ENCODE measurements around the gene SNX11. TPM values are rescaled to one million over a fixed set of nuclear protein-coding genes. Genes with fewer than 3 reads are reported as not detected.
A peak's percentile ranks its signal among the peaks of the same experiment; 100 is the strongest.
"Not testable (repeated sequence)": the region's sequence is repeated elsewhere in the genome, so short reads cannot be mapped to it uniquely, and the experiment has no call there.

SNX11 gene
- total and polyA plus RNA-seq, 8 donors = 3.5 to 35.7 (median 14.1) TPM

GRCh38 chr17:48071654-48072053 lies 35.9 kb upstream of the SNX11 start:
- no peak for DNase-seq
- intact Hi-C loops (cut with DNase I; ENCODE audit: low total_unique reads) = no loop called here
- Histone ChIP-seq H3K4me3 (no peak overlapping the region), H3K36me3 (peaks cover 24 to 96% (median 84%) of the 10 kb centered on the region in 4 donors), H3K4me1 (peaks cover 0 to 2% (median 0%) of the 10 kb centered on the region in 4 donors), H3K27ac (no peak overlapping the region), H3K9me3 (no peaks in the 10 kb centered on the region), H3K27me3 (no peaks in the 10 kb centered on the region)
- no peak for TF ChIP-seq CTCF (IDR thresholded peaks at IDR 0.05)
- no peak for TF ChIP-seq POLR2AphosphoS5 (IDR thresholded peaks at IDR 0.05)
- no peak for TF ChIP-seq EP300 (IDR thresholded peaks at IDR 0.05)
- no peak for TF ChIP-seq POLR2A (IDR thresholded peaks at IDR 0.05)
- WGBS, 5 donors = 62 to 73% (median 68%) methylated on average over 2 of the region's 2 CpGs

GRCh38 chr17:48072811-48073210 lies 34.8 kb upstream of the SNX11 start:
- intact Hi-C loops (cut with DNase I; ENCODE audit: low total_unique reads); DNase-seq: not testable (repeated sequence)

GRCh38 chr17:48073566-48074094 lies 33.9 kb upstream of the SNX11 start:
- intact Hi-C loops (cut with DNase I; ENCODE audit: low total_unique reads); H3K4me3 ChIP-seq; H3K27ac ChIP-seq; H3K27me3 ChIP-seq; H3K9me3 ChIP-seq; DNase-seq; H3K4me1 ChIP-seq: not testable (repeated sequence)
- peaks cover 24 to 80% (median 74%) of the 10 kb centered on the region in 4 donors for H3K36me3 ChIP-seq
- WGBS, 5 donors = 89 to 98% (median 97%) methylated on average over 5 of the region's 5 CpGs

More at GRCh38 chr17:48072811-48073210, 34.8 kb upstream of the SNX11 start:
- H3K4me1 ChIP-seq, H3K4me3 ChIP-seq, H3K9me3 ChIP-seq, H3K27me3 ChIP-seq, H3K27ac ChIP-seq: not testable (repeated sequence)
- WGBS, 5 donors = 92 to 96% (median 94%) methylated on average over 9 of the region's 9 CpGs
- peaks cover 24 to 89% (median 83%) of the 10 kb centered on the region in 4 donors for H3K36me3 ChIP-seq

GRCh38 chr17:48074322-48075081 lies 33.1 kb upstream of the SNX11 start:
- 66 to 77% (median 72%) methylated on average over 7 of the region's 7 CpGs for WGBS, 5 donors
- Histone ChIP-seq H3K4me1 (no peaks in the 10 kb centered on the region), H3K9me3 (no peaks in the 10 kb centered on the region), H3K36me3 (peaks cover 18 to 72% (median 66%) of the 10 kb centered on the region in 4 donors), H3K27ac (no peak overlapping the region), H3K27me3 (no peaks in the 10 kb centered on the region), H3K4me3 (no peak overlapping the region)
- peak; percentile 83 to 90 for DNase-seq
- intact Hi-C loops (cut with DNase I; ENCODE audit: low total_unique reads) = loop anchor here (5.0 kb wide), 2 partner anchors 47 to 53 kb away; no protein-coding TSS in a partner anchor
- TF ChIP-seq POLR2A (IDR thresholded peaks at IDR 0.05) (no peak), POLR2AphosphoS5 (IDR thresholded peaks at IDR 0.05) (peak in 2 of 3 donors; percentile 13 to 62), EP300 (IDR thresholded peaks at IDR 0.05) (no peak), CTCF (IDR thresholded peaks at IDR 0.05) (peak in 5 of 7 experiments; percentile 57 to 87 (median 73))

- peaks cover 10 to 46% (median 41%) of the 10 kb centered on the region in 4 donors for H3K36me3 ChIP-seq
- H3K4me1 ChIP-seq, H3K4me3 ChIP-seq, H3K27me3 ChIP-seq, DNase-seq, H3K9me3 ChIP-seq, H3K27ac ChIP-seq: not testable (repeated sequence)
- whole genome bisulfite sequencing, 5 donors = 89 to 95% (median 91%) methylated on average over 9 to 10 of the region's 10 CpGs
- intact Hi-C loops (cut with DNase I; ENCODE audit: low total_unique reads) = loop anchor here (5.0 kb wide), 2 partner anchors 50 kb away; no protein-coding TSS in a partner anchor
Measured at GRCh38 chr17:48077152-48077551, 30.4 kb upstream of the SNX11 start.

- no peak overlapping the region for H3K4me3 ChIP-seq
- H3K36me3 ChIP-seq = peaks cover 0 to under 1% (median under 1%) of the 10 kb centered on the region in 4 donors
- 74 to 80% (median 76%) methylated on average over 5 of the region's 5 CpGs for WGBS, 5 donors
- H3K4me1 ChIP-seq = peaks cover 0 to 26% (median 19%) of the 10 kb centered on the region in 4 donors
- intact Hi-C loops (cut with DNase I; ENCODE audit: low total_unique reads) = no loop called here
- no peak overlapping the region for H3K27ac ChIP-seq
- H3K27me3 ChIP-seq = no peaks in the 10 kb centered on the region
- TF ChIP-seq EP300 (IDR thresholded peaks at IDR 0.05) (no peak), POLR2A (IDR thresholded peaks at IDR 0.05) (no peak), CTCF (IDR thresholded peaks at IDR 0.05) (no peak), POLR2AphosphoS5 (IDR thresholded peaks at IDR 0.05) (no peak)
- no peak for DNase-seq
- H3K9me3 ChIP-seq = no peaks in the 10 kb centered on the region
Measured at GRCh38 chr17:48081858-48082257, 25.7 kb upstream of the SNX11 start.

Data from stomach (tissue), 9 donors.